Lower leg skin (tissue), 3 donors: ENCODE data around the gene ST6GALNAC3.

Experiments used
- CTCF ChIP-seq, 3 donors: fragments of 450-650 bp; IDR thresholded peaks; one replicate each; pipeline ENCODE4 v1.5.1; 2016; ENCODE audit warnings: antibody characterized with exemption in 3 of 3, mild to moderate bottlenecking in 3 of 3, moderate library complexity in 2 of 3
- POLR2A ChIP-seq, 2 donors: fragments of 450-650 bp; IDR thresholded peaks; one replicate each; pipeline ENCODE4 v1.6.1; 2016 to 2017; ENCODE audit warnings: antibody characterized with exemption in 2 of 2, mild to moderate bottlenecking in 1 of 2, moderate library complexity in 1 of 2

GRCh38 chr1:76260279-76260678 is 185.7 kb downstream of the ST6GALNAC3 start:
- TF ChIP-seq CTCF (IDR thresholded peaks at IDR 0.05) = no peak
- no peak for TF ChIP-seq POLR2A (IDR thresholded peaks at IDR 0.05)
